NOMO-1 treated with DMSO at 0.1 percent for 48 hours (cell line): ENCODE results near the gene KMT5B.

Source experiments
- DNase-seq: peaks from one replicate; lab custom pipeline; 2025; ENCODE audit not compliant: unreplicated experiment; lab: John Stamatoyannopoulos, UW

Gene KMT5B

DNA sequence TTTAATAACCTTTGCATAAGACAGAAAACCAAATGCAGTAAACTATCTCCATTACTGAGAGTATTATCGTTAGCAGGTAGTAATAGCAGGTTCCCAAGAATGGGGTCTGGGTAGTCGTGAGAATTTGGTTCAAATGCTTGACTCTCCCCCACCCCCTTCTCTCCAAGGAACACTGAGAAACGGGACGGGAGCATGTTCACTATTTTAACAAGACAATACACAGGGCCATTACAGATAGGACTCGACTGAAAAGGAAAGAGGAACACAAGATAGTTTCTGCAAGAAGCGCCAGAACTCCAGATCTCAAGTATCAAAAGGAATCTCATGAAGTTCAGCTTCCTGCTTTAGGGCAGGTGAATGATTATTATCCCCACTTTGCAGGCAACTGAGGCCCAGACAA is 27.0 kb downstream of the KMT5B start:
- DNase-seq, result no peak

DNA sequence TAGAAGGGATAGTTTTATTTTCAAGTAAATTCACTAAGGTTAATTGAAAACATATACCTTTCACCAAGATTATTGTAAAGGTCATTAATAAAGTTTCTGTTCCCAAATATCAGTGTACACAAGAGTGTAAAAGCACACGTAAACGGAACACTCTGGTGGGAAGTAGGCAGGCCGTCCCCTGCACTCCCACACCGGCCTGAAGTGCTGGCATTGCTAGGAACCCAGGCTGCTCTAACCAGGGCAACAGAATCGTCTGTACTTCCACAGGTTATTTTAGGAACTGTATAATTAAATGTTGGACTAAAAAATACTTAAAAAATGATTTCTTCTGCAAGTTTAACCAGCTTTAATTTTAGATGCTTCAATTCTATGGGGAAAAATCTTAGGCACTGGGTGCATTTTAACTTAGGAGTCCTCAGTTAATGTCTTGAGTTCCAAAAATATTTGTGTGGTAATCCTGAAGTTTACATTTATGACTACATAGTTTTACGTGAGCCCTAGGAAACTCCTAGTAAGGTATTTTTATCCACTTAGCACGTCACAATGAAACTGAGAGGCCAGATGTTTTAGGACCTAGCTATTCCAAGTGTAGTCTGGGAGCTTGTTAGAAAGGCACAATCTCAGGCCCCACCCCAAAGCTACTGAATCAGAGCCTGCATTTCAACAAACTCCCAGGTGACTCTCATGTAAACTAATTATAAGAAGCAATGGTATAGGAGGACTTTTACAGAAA is 31.2 kb downstream of the KMT5B start:
- no peak for DNase-seq

DNA sequence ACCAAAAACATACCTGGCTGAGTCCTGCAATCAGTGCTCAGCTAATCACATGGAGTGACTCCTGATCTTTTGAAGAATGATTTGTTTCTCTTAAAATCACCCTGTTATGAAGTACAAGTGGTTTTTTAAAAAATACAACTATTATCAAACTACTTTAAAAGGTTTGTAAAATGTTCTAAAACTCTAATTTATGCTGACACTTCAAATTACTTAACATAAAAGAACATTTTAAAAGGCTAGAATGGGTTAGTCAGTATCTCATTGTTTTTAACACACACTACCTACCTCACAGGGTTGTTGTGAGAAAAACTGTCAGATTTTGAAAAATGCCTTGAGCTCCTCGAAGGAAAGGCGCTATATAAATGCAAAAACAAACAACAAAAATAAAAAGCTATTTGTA is 33.2 kb downstream of the KMT5B start:
- DNase-seq, result no peak

DNA sequence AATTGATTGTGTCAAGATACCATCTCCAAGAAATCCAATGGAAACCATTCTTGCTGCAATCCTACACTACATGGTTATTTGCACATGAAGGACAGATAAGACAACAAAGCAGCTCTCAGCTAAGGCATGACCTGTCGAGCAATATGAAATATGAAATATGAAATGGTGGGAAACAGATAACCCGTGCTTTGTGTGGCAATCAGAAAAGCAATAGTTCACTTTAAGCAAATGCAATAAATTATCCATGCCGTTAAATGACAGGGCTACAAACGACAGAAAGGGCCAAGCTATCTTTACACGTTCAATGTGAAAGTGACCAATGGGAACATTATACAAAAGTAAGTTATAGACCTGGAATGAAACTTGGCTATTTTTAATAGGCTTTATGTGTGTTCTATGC is 35.2 kb downstream of the KMT5B start:
- DNase-seq, result no peak

DNA sequence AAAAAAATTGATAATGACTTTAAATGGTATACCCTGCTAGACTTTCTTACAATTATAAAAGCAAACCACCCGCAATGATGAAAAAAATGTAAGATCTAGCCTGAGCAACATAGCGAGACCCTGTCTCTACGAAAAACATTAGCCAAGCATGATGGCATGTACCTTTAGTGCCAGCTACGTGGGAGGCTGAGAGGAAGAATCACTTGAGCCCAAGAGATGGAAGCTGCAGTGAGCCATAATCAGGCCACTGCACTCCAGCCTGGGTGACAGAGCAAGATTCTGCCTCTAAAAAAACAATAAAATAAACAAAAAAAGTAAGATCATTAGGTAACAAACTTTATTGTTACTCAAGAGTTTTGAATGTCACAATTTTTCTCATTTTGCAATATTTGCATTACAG is 39.2 kb downstream of the KMT5B start:
- DNase-seq, result no peak

DNA sequence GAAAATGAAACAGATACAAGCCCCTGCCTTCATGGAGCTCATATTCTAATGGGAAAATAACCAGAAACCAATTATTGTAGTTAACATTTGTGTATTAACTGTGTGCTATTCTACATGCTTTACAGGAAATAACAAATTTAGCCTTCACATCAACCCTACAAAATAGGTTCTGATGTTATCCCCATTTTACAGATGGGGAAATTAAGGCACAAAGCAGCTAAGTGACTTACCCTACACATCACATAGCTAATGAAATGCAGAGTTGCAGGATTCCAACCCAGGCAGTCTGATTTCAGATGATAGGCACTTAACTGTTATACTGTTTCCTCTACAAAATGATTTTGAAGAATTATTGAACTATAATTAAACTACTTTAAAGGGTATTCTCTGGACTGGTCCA is 43.7 kb downstream of the KMT5B start:
- no peak for DNase-seq

DNA sequence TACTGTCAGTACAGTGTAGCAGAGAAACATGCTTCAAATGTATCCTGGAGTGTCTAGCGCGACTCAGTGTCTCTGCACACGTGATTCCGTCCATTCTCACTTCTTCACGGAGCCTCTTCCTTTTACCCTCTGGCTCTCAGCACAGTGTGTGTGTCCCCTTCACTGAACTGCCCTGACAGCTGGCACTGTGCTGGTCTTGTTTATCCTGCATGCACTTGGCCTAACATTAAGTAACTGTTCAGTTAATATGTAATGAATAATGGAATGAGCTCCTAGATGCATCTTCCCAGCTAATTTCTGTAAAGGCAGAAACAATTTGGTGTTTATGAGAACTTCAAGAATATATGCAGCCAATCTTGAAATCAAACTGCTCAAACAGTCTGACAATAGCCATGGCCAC is 44.4 kb downstream of the KMT5B start:
- DNase-seq, result no peak

DNA sequence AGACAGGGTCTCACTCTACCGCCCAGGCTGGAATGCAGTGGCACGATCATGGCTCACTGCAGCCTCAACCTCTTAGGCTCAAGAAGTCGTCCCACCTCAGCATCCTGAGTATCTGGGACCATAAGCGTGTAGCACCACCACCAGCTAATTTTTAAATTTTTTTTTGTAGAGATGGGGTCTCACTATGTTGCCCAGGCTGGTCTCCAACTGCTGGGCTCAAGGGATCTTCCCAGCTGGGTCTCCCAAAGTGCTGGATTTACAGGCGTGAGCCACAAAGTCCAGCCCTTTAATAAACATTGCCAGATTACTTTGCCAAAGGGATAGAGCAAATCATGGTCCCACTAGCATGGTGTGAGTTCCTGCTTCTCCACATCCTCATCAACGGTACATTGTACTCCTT is 45.6 kb downstream of the KMT5B start:
- no peak for DNase-seq

DNA sequence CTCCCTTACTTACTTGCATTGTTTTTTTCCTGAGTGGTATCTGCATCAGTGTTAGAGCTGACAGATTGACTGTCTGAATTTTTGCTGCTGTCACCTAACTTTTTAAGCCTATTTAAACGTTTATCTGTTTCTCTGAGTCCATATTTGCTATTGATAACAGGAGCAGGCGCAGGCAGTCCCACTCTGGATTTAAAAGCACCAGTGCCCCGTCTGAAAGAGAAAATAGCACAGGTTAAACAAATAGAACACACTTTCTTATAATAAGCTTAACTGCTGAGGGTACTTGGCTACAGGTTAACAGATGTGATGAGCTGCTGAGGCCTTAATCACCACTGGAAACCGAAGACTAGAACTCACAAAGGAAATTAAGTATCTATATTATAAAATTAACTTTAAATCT is 46.1 kb downstream of the KMT5B start:
- no peak for DNase-seq

DNA sequence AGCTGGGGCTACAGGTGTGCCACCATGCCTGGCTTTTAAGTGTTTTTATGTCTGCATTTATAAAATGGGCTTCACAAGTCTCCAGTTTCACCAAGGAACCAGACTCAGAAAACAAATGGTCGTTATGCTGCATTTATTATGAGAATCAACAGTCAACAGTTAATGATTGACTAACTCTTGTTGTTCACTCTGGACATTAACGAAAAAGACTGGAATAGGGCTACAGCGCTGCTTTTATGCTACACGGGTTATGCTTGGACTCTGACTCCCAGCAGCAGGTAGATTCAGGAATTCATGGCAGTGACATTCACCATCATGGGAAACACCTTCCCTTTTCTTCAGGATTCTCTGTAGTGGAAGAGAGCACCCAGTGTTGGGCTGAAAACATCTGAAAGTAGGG is 47.5 kb downstream of the KMT5B start:
- no peak for DNase-seq

DNA sequence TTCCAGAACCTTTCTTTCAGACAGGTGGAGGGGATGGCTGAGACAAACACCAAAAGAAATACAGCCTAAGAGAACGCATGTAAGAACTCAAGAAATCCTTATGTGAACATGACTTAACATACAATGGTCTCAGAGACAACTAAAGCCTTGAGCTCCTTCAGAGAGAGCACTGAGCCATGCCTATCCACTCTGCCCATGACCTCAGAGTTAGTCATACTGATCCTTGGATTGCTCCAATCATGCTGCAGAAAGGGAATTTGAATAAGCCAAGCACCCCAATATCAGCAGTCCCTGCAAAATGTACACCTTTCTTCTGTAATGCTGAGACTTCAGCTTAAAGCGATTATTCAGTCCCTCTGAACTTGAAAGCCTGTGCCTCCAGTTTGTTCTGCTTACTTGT is 48.7 kb downstream of the KMT5B start:
- DNase-seq, result no peak

DNA sequence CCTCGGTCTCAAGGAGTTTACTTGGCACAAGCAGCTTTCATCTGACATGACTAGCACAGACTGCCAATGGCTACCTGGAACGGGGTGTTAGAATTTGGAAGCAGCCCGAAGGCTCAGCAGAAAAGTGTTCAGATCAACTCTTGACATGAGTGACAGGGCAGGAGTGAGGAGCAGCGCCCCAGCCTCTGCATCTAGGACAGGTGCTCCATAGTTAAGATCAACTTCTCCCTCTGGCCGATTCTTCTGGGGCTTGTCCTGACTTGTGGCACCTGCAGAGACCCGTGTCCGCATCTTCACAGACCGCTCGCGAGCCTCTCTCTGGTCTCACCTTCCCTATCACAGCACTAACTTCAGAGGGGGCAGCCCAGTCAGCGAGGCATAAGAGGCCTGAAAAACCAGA is 49.4 kb downstream of the KMT5B start:
- DNase-seq, result no peak

DNA sequence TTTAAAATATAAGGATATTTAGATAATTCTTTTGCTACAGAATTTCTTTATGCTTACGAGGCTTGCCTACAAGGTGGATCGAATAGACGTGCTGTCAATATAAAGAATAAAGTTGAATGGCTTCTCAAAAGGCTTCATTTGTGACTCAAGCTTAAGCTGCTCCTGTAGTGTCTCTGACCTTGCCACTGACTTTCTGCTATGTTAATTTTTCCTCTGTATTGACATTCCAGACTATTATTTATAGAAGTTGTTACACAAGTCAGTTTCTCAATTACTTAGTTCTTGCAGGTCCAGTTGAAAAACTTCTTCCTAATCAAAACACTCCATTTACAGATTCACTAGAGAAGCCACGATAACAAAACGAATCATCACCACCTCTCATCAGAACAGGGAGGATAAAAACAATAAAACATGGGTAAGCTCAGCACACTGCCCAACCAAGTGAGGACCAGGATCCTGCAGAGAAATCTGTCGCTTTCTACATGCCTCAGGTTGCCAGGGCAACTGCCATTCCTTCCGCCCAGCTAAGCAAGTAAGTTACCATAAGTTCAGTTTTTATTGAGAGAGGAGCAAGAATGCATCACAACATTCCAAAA is 52.9 kb downstream of the KMT5B start:
- DNase-seq, result no peak

DNA sequence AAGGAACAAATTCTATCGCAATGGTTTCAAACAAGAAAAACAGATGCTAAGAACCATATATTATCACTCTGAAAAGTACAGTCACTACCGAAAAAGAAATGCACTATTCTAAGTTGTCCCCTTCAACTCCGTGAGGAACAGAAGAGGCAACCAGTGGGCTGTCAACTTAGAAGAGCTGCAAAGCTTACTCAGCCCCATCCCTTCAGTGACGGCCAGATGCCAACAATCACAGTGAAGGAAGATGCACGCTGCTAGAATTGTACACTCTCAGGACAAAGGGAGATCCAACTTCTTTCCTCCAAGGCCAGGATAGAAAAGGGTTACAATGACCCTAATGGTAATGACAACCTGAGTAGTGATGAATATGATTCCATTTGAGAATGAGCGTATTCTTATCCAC is 53.4 kb downstream of the KMT5B start:
- no peak for DNase-seq

DNA sequence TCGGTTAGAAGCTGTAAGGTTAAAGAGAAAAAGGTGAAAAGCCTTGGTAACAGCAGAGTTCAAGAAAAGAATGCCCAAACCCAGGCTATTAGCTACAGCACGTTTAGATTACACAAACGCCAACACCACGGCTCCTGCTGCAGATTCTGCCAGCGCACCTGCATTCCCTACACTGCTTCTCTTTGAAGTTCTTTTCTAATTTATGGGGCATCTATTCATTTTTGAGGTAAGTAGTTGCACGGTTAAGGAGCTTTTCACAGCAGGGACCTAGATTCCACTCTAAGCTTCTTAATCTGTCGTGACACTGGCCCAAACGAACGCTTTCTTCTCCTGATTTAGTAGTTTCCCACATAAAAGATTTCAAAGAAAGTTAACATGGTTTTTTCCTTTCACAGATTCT is 53.9 kb downstream of the KMT5B start:
- no peak for DNase-seq

DNA sequence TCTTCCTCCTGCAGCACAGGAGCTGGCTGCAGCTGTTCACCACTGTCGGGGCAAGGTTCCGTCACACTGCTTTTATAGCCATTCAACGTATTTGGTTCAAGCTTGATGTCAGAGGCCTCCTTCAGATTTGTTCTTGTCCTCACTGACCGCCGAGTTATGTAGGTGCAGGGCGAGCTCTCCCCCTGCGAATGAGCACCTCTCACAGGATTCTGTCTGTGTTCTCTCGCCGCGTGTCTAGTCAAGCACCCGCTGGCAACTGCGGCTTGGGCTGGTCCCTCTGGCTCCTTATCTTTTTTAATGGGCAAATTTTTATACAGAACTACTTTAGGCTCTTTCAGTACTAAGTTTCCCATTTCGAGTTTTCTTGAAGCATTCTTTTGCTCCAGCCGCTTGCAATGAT is 54.5 kb downstream of the KMT5B start:
- no peak for DNase-seq

DNA sequence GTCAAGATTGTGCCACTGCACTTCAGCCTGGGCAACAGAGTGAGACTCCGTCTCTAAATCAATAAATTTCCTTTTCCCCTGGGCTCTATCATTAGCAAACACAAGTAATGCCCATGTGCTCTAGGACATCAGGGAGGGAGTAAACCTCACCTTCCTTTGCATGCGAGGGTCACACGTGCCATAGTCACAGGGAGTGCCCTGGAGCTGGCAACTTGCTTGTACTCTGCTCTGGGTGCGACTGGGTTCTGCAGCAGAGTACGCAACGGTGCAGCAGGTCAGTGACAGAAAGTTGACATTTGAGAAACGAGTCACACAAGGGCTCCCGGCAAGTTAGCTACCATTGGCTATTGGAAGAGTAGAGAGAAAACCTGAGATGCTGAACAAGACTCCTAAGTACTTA is 59.4 kb downstream of the KMT5B start:
- no peak for DNase-seq

DNA sequence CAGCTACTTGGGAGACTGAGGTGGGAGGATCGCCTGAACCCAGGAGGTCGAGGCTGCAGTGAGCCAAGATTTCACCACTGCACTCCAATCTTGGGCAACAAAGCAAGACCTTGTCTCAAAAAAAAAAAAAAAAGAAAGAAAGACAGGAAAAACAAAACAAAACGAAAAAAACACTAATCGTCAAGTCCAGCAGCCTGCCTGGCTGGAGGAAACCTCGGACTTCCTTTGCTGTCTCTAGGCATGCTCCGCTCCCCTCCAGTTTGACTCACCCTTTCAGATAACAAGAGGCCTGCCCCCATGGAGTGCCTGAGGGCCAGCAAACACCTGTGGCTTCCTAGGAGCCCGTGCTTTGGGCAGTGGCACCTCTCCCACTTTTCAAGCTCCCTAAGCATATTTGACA is 63.1 kb downstream of the KMT5B start:
- no peak for DNase-seq

DNA sequence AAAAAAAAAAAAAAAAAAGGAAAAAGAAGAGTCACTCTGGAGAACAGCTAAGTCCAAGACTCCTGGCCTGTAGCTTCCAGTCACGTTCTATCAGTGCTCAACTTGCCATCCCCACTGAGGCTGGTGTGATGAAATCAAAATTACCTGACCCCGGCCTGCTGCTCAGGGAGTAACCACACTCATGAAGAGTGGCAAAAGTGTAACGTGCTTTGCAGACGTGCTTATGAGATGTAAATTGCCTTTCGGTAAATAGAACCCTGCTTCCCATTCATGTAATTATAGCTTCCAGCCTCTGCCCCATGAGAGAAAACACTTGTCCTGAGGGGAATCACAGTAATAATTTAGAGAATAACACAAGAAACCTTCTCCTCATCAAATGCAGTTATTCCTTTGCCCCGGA is 63.7 kb downstream of the KMT5B start:
- no peak for DNase-seq

DNA sequence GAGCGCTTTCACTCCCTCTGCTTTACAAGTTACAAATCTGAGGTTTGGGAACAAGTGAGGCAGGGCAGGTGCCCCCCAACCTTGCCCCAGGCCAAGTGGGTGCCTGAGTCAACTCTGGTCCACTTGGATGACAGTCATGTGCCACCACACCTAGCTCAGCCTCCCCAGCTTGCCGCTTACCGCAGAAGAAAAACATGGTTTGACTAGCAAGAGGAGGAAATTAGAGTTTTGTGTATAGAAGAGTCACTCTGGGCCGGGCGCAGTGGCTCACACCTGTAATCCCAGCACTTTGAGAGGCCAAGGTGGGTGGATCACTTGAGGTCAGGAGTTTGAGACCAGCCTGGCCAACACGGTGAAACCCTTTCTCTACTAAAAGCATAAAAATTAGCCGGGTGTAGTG is 64.2 kb downstream of the KMT5B start:
- DNase-seq, result no peak

DNA sequence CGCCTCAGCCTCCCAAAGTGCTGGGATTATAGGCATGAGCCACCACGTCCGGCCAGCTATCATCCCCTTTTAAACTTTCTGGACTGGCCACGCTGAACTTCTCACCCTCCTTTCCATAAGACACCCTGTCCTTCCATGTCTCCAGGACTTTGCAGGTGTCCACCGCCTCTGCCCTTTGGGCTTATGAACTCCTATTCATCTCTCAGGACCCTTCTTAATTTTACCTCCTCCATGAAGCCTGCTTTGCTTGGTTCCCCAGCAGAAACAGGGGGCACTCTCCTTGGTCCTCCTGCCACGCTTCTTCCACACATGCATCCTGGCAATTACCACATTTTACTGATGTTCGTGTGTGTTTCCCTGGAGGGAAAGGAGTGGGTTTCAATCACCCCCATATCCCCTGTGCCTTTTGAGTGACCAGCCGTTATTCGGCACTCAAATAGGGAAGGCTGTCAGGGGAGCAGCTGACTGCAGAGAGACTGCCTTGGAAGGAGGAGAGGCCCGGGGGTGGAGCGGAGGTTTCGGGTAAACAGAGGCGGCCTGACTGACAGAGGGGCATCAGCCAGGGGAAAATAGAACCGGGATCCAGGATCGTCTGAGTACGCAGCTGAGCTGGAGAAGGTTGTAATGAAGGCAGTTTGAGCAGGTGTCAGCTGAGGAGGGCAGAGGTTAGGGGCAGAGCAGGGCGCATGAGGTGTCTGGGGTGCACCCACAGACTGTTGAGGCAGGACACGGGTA is 64.9 kb downstream of the KMT5B start:
- DNase-seq, result no peak

DNA sequence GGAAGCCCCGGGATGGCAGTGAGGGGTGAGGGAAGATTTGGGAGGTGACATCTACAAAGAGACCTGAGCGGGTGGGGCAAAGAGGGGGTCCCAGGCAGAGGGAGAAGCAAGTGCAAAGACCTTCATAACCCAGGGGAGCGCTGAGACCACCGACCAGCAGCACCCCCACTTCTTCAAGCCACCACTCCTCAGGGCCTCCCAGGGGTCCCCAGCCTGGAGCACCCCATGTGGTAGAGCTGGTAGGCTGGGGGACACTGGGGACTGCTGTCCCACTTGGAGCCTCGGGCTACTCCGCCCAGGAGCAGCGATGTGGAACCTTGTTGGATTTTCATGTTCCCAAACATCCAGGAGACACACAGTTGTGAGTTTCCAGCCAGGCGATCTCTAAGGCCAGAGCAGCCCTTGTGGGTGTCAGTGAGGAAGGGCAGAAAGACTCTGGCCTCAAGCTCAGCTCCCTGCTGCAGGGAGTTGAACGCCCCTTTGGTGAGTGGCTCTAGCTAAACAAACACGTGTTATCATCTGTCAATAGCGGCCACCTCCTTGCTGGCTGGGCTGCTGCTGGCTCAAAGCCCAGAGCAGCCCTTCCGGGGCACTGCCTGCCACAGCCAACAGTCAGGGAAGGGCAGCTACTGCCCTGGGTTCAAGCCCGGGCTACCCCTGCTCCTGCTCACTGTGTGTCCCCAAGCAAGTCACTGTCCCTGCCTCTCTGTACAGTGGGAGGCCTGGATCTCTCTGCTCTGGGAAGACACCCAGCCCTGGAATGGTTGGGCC is 66.2 kb downstream of the KMT5B start:
- no peak for DNase-seq
